ENCODE data around the gene CDH22. TPM values are rescaled to one million over a fixed set of nuclear protein-coding genes. Genes with fewer than 3 reads are reported as not detected.
A peak's percentile ranks its signal among the peaks of the same experiment; 100 is the strongest.

The CDH22 gene
- polyA plus RNA-seq, 5 donors: 0.04 to 0.12 (median 0.06) TPM

GRCh38 chr20:46268131-46268614 lies 40.1 kb downstream of the CDH22 start:
- peak; percentile 5 to 30 for DNase-seq

- DNase-seq: no peak
Measured at GRCh38 chr20:46267108-46268105, 40.9 kb downstream of the CDH22 start.

GRCh38 chr20:46265539-46265938 lies 42.8 kb downstream of the CDH22 start:
- no peak for DNase-seq

- no peak for DNase-seq
Measured at GRCh38 chr20:46264391-46265266, 43.7 kb downstream of the CDH22 start.

GRCh38 chr20:46261456-46262253 lies 46.6 kb downstream of the CDH22 start:
- no peak for DNase-seq

GRCh38 chr20:46260936-46261454 lies 47.3 kb downstream of the CDH22 start:
- DNase-seq: no peak

GRCh38 chr20:46260480-46260879 lies 47.8 kb downstream of the CDH22 start:
- DNase-seq: no peak

GRCh38 chr20:46259260-46259859 lies 48.9 kb downstream of the CDH22 start:
- no peak for DNase-seq

- DNase-seq: no peak
Measured at GRCh38 chr20:46257887-46258286, 50.4 kb downstream of the CDH22 start.

- no peak for DNase-seq
Measured at GRCh38 chr20:46256293-46256692, 52.0 kb downstream of the CDH22 start.

GRCh38 chr20:46255440-46256104 lies 52.7 kb downstream of the CDH22 start:
- DNase-seq: peak; percentile 33 to 34

- DNase-seq: no peak
Measured at GRCh38 chr20:46253391-46253790, 54.9 kb downstream of the CDH22 start.

GRCh38 chr20:46252352-46253091 lies 55.8 kb downstream of the CDH22 start:
- no peak for DNase-seq

GRCh38 chr20:46251211-46251673 lies 57.1 kb downstream of the CDH22 start:
- DNase-seq: no peak

GRCh38 chr20:46250772-46251171 lies 57.5 kb downstream of the CDH22 start:
- no peak for DNase-seq

GRCh38 chr20:46249671-46250070 lies 58.6 kb downstream of the CDH22 start:
- DNase-seq: no peak

- DNase-seq: no peak
Measured at GRCh38 chr20:46246559-46246958, 61.7 kb downstream of the CDH22 start.

- DNase-seq: no peak
Measured at GRCh38 chr20:46243707-46244628, 64.3 kb downstream of the CDH22 start.

Data from right lung (tissue), 5 donors.